Lung (tissue), 12 donors: ENCODE results near the gene GBE1. TPM values are rescaled to one million over a fixed set of nuclear protein-coding genes. Genes with fewer than 3 reads are reported as not detected.

Source experiments
- ATAC-seq: fragments of 200-7000 bp; cut with Tn5 transposase; one replicate; pipeline ENCODE4 v1.9.1; 2020; ENCODE audit warnings: moderate number of reproducible peaks; ENCODE audit not compliant: insufficient read depth, low FRiP score
- DNase-seq, 3 donors: peaks; one replicate each; pipeline ENCODE4 v3.0.0-alpha.2; 2013 to 2017
- H3K27ac ChIP-seq, 2 donors: one replicate each; pipeline ENCODE4 v1.5.1; 2013; ENCODE audit warnings: mild to moderate bottlenecking in 2 of 2, moderate library complexity in 2 of 2, control low read depth in 1 of 2, inconsistent platforms in 1 of 2, low read depth in 1 of 2, low read length in 1 of 2
- H3K27me3 ChIP-seq, 3 donors: one replicate each; pipeline ENCODE4 v1.5.1; 2013; ENCODE audit warnings: low read length in 2 of 3; ENCODE audit not compliant: control insufficient read depth in 3 of 3, insufficient read depth in 3 of 3
- H3K36me3 ChIP-seq, 4 donors: one replicate each; pipeline ENCODE4 v1.5.1; 2013; ENCODE audit warnings: low read length in 4 of 4, mild to moderate bottlenecking in 1 of 4, moderate library complexity in 1 of 4; ENCODE audit not compliant: control insufficient read depth in 4 of 4, insufficient read depth in 4 of 4
- H3K4me1 ChIP-seq, 5 donors: one replicate each; pipeline ENCODE4 v1.5.1; 2013; ENCODE audit warnings: low read length in 5 of 5, mild to moderate bottlenecking in 2 of 5, moderate library complexity in 1 of 5; ENCODE audit not compliant: control insufficient read depth in 5 of 5, insufficient read depth in 5 of 5
- H3K4me3 ChIP-seq: one replicate; pipeline ENCODE4 v1.5.1; 2013; ENCODE audit warnings: mild to moderate bottlenecking, control low read depth, moderate library complexity
- H3K9ac ChIP-seq, 2 donors: one replicate each; pipeline ENCODE4 v1.5.1; 2013; ENCODE audit warnings: low read length in 2 of 2, control low read depth in 1 of 2; ENCODE audit not compliant: insufficient read depth in 1 of 2
- H3K9me3 ChIP-seq, 4 donors: one replicate each; pipeline ENCODE4 v1.5.1; 2013; ENCODE audit warnings: low read length in 3 of 4, mild to moderate bottlenecking in 1 of 4, moderate library complexity in 1 of 4; ENCODE audit not compliant: control insufficient read depth in 4 of 4, insufficient read depth in 3 of 4
- CTCF ChIP-seq: IDR thresholded peaks from 2 replicates; pipeline ENCODE4 v1.5.1; 2012; ENCODE audit warnings: mild to moderate bottlenecking; ENCODE audit errors: control extremely low read depth, extremely low read depth
- WGBS, 2 donors: extraction: QIAGEN DNeasy Blood & Tissue Kit; methylation state at CpG; one replicate each; pipeline ENCODE4 v1.1.7; 2013; 5-methylcytosine and 5-hydroxymethylcytosine counted together
- polyA plus RNA-seq, 2 donors: library from polyadenylated mRNA; stranded (reverse); fragments of 200-250 nt; gene quantifications; one replicate each; pipeline ENCODE4 v1.2.1, GENCODE V29; 2013
- total RNA-seq, 2 donors: library from RNA; depleted of rRNA in 1 of 2; stranded (reverse); fragments of >200 nt in 1 of 2; gene quantifications; one replicate each; pipeline ENCODE4 v1.2.1, GENCODE V29; 2014 to 2021
- donor health status: control.
- donor health status: control.
- donor health status: Bipolar disorder and iron deficiency.
- donor health status: healthy.
- donor health status: DM: yes; HTN: yes; CAD: no.

Gene GBE1
- total and polyA plus RNA-seq, 4 donors: 10.5 to 39.1 (median 31.6) TPM

GRCh38 chr3:81740731-81741130 is 20.7 kb downstream of the GBE1 start:
- Histone ChIP-seq H3K9ac (no peak overlapping the region), H3K9me3 (no peaks in the 10 kb centered on the region), H3K4me1 (peaks cover 0 to 32% (median 5%) of the 10 kb centered on the region in 5 donors), H3K4me3 (no peak overlapping the region), H3K36me3 (peaks cover 0 to 8% (median 0%) of the 10 kb centered on the region in 4 donors), H3K27me3 (no peaks in the 10 kb centered on the region), H3K27ac (peak overlapping the region in 1 of 2 donors; percentile 53)
- no peak for TF ChIP-seq CTCF
- DNase-seq: no peak
- WGBS, 2 donors: 77 to 91% methylated on average over 1 of the region's 1 CpG
- no peak for ATAC-seq

GRCh38 chr3:81735334-81735733 is 26.1 kb downstream of the GBE1 start:
- WGBS, 2 donors: 95 to 98% methylated on average over 5 of the region's 5 CpGs
- Histone ChIP-seq H3K27me3 (no peaks in the 10 kb centered on the region), H3K4me1 (peaks cover 0 to 35% (median 0%) of the 10 kb centered on the region in 5 donors), H3K27ac (no peak overlapping the region), H3K9me3 (no peaks in the 10 kb centered on the region), H3K4me3 (no peak overlapping the region), H3K9ac (no peak overlapping the region), H3K36me3 (peaks cover 0 to 16% (median 0%) of the 10 kb centered on the region in 4 donors)
- ATAC-seq (no peak), DNase-seq (no peak)
- no peak for TF ChIP-seq CTCF

GRCh38 chr3:81734742-81735141 is 26.7 kb downstream of the GBE1 start:
- Histone ChIP-seq H3K4me1 (peaks cover 0 to 38% (median 0%) of the 10 kb centered on the region in 5 donors), H3K4me3 (no peak overlapping the region), H3K27me3 (no peaks in the 10 kb centered on the region), H3K27ac (no peak overlapping the region), H3K9ac (no peak overlapping the region), H3K36me3 (peaks cover 0 to 16% (median 0%) of the 10 kb centered on the region in 4 donors), H3K9me3 (no peaks in the 10 kb centered on the region)
- ATAC-seq: no peak
- no peak for TF ChIP-seq CTCF
- WGBS, 2 donors: 89 to 95% methylated on average over 1 of the region's 1 CpG
- DNase-seq: no peak

GRCh38 chr3:81732642-81733041 is 28.8 kb downstream of the GBE1 start:
- TF ChIP-seq CTCF: no peak
- peaks cover 0 to 11% (median 0%) of the 10 kb centered on the region in 4 donors for H3K36me3 ChIP-seq
- H3K27me3 ChIP-seq: no peaks in the 10 kb centered on the region
- no peak overlapping the region for H3K27ac ChIP-seq
- H3K9ac ChIP-seq: no peak overlapping the region
- ATAC-seq: no peak
- DNase-seq: no peak
- no peaks in the 10 kb centered on the region for H3K9me3 ChIP-seq
- WGBS, 2 donors: 83 to 87% methylated on average over 4 of the region's 4 CpGs
- no peak overlapping the region for H3K4me3 ChIP-seq
- peaks cover 0 to 41% (median 0%) of the 10 kb centered on the region in 5 donors for H3K4me1 ChIP-seq
